Retinal pigment epithelial cell (primary cell): ENCODE results near the gene VSIG10L.

Experiments used
- DNase-seq: peaks from one replicate; pipeline ENCODE4 v3.0.0-alpha.2; 2010; ENCODE audit warnings: low read depth
- H3K4me3 ChIP-seq: 2 replicates; pipeline ENCODE4 v1.5.1; 2011; ENCODE audit warnings: mild to moderate bottlenecking, low read length, control low read depth, moderate library complexity
- CTCF ChIP-seq: conservative IDR thresholded peaks from 2 replicates; pipeline ENCODE4 v1.5.1; 2011; ENCODE audit warnings: low read depth, low read length, control low read depth, inconsistent platforms

VSIG10L gene

GRCh38 chr19:51342631-51343569 is 961 bp upstream of the VSIG10L start:
- no peak overlapping the region for H3K4me3 ChIP-seq
- no peak for TF ChIP-seq CTCF
- DNase-seq: no peak

GRCh38 chr19:51341066-51341465 is 873 bp downstream of the VSIG10L start:
- DNase-seq: no peak
- H3K4me3 ChIP-seq: no peak overlapping the region
- no peak for TF ChIP-seq CTCF

- peak; percentile 81 for DNase-seq
- no peak for TF ChIP-seq CTCF
- peak overlapping the region; percentile 71 for H3K4me3 ChIP-seq
These were observed 2.0 kb downstream of the VSIG10L start for GRCh38 chr19:51339687-51340656.

GRCh38 chr19:51339313-51339686 is 2.6 kb downstream of the VSIG10L start:
- peak; percentile 9 for TF ChIP-seq CTCF
- no peak for DNase-seq
- H3K4me3 ChIP-seq: peak overlapping the region; percentile 71

GRCh38 chr19:51338563-51339312 is 3.2 kb downstream of the VSIG10L start:
- H3K4me3 ChIP-seq: peak overlapping the region; percentile 71
- peak; percentile 79 for TF ChIP-seq CTCF
- no peak for DNase-seq

- H3K4me3 ChIP-seq: no peak overlapping the region
- no peak for TF ChIP-seq CTCF
- DNase-seq: no peak
These were observed 3.9 kb downstream of the VSIG10L start for GRCh38 chr19:51337861-51338562.
